NB4 (cell line): ENCODE results near the gene ERGIC1.

Experiments
- MYC ChIP-seq: IDR thresholded peaks from 2 replicates; pipeline ENCODE4 v1.6.1; 2011; ENCODE audit warnings: low read depth, low read length
- POLR2A ChIP-seq: IDR thresholded peaks from 2 replicates; pipeline ENCODE4 v1.6.1; 2011; ENCODE audit warnings: mild to moderate bottlenecking; ENCODE audit not compliant: insufficient read length; ENCODE audit errors: extremely low read depth
- TF ChIP-seq, protein P1 (sequence below): IDR thresholded peaks from one replicate; pipeline ENCODE4 v1.5.1; 2012; ENCODE audit warnings: low read depth, low read length
- TF ChIP-seq, protein P2 (sequence below): IDR thresholded peaks from 2 replicates; pipeline ENCODE4 v1.6.1; 2011; ENCODE audit warnings: low read depth, low read length

DNA sequence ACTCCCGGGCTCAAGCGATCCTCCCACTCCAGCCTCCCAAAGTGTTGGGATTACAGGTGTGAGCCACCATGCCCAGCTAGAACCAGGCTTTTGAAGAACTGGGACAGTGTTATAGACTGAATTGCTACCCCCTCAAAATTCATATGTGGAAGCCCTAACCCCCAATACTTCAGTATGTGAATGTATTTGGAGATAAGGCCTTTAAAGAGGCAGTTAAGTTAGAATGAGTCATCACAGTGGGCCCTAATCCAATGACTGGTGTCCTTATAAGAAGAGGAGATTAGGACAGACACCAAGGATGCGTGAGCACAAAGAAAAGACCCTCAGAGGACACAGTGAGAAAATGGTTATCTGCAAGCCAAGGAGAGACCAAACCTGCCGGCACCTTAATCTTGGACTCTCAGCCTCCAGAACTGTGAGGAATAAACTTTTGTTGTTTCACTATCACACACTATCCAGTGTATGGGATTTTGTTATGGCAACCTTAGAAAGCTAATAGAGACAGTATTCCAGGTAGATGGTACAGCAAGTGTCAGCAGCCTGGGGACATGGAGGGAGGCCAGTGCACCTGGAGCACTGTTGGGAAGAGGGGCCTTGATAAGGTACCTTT, 31.4 kb upstream of the ERGIC1 start:
- TF ChIP-seq, protein P1, sequence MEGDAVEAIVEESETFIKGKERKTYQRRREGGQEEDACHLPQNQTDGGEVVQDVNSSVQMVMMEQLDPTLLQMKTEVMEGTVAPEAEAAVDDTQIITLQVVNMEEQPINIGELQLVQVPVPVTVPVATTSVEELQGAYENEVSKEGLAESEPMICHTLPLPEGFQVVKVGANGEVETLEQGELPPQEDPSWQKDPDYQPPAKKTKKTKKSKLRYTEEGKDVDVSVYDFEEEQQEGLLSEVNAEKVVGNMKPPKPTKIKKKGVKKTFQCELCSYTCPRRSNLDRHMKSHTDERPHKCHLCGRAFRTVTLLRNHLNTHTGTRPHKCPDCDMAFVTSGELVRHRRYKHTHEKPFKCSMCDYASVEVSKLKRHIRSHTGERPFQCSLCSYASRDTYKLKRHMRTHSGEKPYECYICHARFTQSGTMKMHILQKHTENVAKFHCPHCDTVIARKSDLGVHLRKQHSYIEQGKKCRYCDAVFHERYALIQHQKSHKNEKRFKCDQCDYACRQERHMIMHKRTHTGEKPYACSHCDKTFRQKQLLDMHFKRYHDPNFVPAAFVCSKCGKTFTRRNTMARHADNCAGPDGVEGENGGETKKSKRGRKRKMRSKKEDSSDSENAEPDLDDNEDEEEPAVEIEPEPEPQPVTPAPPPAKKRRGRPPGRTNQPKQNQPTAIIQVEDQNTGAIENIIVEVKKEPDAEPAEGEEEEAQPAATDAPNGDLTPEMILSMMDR, result no peak
- no peak for TF ChIP-seq POLR2A
- no peak for TF ChIP-seq MYC
- TF ChIP-seq, protein P2, sequence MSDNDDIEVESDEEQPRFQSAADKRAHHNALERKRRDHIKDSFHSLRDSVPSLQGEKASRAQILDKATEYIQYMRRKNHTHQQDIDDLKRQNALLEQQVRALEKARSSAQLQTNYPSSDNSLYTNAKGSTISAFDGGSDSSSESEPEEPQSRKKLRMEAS, result no peak
